Measurements from ENCODE around the gene CYBC1. TPM values are rescaled to one million over a fixed set of nuclear protein-coding genes. Genes with fewer than 3 reads are reported as not detected.
A peak's percentile ranks its signal among the peaks of the same experiment; 100 is the strongest.

CYBC1 gene
- total and polyA plus RNA-seq, 9 of the 15 experiments (the other 6 are each of a cell fraction or from before 2014, with no cell fraction given): 1.3 to 71.8 (median 49.9) TPM

- TF ChIP-seq BMI1 (IDR thresholded peaks at IDR 0.05; ENCODE audit: low read length) (no peak), EZH2 (IDR thresholded peaks at IDR 0.05; ENCODE audit: borderline replicate concordance, low read depth, low read length) (no peak), MEF2D (tag; conservative IDR thresholded peaks at IDR 0.05; ENCODE audit: low read depth) (no peak), ARNT (IDR thresholded peaks at IDR 0.05) (no peak), CBX3 (IDR thresholded peaks at IDR 0.05; ENCODE audit: borderline replicate concordance in 1 of 2, low read length in 2 of 2) (no peak), ZNF316 (IDR thresholded peaks at IDR 0.05) (no peak), EGR1 (conservative IDR thresholded peaks at IDR 0.05) (no peak), MTA2 (IDR thresholded peaks at IDR 0.05; ENCODE audit: low read depth) (no peak), MXI1 (IDR thresholded peaks at IDR 0.05; ENCODE audit: low read depth, low read length) (no peak), ZNF592 (IDR thresholded peaks at IDR 0.05) (peak; percentile 80), L3MBTL2 (IDR thresholded peaks at IDR 0.05) (no peak; the same call in 1 of the 2 replicates)
- TF ChIP-seq, protein P1, sequence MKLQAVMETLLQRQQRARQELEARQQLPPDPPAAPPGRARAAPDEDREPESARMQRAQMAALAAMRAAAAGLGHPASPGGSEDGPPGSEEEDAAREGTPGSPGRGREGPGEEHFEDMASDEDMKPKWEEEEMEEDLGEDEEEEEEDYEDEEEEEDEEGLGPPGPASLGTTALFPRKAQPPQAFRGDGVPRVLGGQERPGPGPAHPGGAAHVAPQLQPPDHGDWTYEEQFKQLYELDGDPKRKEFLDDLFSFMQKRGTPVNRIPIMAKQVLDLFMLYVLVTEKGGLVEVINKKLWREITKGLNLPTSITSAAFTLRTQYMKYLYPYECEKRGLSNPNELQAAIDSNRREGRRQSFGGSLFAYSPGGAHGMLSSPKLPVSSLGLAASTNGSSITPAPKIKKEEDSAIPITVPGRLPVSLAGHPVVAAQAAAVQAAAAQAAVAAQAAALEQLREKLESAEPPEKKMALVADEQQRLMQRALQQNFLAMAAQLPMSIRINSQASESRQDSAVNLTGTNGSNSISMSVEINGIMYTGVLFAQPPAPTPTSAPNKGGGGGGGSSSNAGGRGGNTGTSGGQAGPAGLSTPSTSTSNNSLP (IDR thresholded peaks at IDR 0.05; ENCODE audit: borderline replicate concordance, low read depth, low read length): no peak
- TF ChIP-seq, protein P2, sequence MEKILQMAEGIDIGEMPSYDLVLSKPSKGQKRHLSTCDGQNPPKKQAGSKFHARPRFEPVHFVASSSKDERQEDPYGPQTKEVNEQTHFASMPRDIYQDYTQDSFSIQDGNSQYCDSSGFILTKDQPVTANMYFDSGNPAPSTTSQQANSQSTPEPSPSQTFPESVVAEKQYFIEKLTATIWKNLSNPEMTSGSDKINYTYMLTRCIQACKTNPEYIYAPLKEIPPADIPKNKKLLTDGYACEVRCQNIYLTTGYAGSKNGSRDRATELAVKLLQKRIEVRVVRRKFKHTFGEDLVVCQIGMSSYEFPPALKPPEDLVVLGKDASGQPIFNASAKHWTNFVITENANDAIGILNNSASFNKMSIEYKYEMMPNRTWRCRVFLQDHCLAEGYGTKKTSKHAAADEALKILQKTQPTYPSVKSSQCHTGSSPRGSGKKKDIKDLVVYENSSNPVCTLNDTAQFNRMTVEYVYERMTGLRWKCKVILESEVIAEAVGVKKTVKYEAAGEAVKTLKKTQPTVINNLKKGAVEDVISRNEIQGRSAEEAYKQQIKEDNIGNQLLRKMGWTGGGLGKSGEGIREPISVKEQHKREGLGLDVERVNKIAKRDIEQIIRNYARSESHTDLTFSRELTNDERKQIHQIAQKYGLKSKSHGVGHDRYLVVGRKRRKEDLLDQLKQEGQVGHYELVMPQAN (IDR thresholded peaks at IDR 0.05; ENCODE audit: borderline replicate concordance): no peak
- TF ChIP-seq, protein P3, sequence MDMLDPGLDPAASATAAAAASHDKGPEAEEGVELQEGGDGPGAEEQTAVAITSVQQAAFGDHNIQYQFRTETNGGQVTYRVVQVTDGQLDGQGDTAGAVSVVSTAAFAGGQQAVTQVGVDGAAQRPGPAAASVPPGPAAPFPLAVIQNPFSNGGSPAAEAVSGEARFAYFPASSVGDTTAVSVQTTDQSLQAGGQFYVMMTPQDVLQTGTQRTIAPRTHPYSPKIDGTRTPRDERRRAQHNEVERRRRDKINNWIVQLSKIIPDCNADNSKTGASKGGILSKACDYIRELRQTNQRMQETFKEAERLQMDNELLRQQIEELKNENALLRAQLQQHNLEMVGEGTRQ (CRISPR knock-in tag; IDR thresholded peaks at IDR 0.05): no peak
- TF ChIP-seq, protein P4, sequence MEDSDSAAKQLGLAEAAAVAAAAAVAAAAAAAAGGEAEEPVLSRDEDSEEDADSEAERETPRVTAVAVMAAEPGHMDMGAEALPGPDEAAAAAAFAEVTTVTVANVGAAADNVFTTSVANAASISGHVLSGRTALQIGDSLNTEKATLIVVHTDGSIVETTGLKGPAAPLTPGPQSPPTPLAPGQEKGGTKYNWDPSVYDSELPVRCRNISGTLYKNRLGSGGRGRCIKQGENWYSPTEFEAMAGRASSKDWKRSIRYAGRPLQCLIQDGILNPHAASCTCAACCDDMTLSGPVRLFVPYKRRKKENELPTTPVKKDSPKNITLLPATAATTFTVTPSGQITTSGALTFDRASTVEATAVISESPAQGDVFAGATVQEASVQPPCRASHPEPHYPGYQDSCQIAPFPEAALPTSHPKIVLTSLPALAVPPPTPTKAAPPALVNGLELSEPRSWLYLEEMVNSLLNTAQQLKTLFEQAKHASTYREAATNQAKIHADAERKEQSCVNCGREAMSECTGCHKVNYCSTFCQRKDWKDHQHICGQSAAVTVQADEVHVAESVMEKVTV (CRISPR knock-in tag; IDR thresholded peaks at IDR 0.05): no peak
- TF ChIP-seq, protein P5, sequence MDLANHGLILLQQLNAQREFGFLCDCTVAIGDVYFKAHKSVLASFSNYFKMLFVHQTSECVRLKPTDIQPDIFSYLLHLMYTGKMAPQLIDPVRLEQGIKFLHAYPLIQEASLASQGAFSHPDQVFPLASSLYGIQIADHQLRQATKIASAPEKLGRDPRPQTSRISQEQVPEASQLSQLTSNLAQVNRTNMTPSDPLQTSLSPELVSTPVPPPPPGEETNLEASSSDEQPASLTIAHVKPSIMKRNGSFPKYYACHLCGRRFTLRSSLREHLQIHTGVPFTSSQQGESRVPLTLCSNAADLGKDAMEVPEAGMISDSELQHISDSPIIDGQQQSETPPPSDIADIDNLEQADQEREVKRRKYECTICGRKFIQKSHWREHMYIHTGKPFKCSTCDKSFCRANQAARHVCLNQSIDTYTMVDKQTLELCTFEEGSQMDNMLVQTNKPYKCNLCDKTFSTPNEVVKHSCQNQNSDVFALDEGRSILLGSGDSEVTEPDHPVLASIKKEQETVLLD (IDR thresholded peaks at IDR 0.05): no peak
These were observed 6.7 kb upstream of the CYBC1 start (continued) for GRCh38 chr17:82457073-82457928.

Data from K562 (cell line).